Right lobe of liver (tissue), 6 donors: ENCODE measurements around the gene SEH1L. TPM values are rescaled to one million over a fixed set of nuclear protein-coding genes. Genes with fewer than 3 reads are reported as not detected.

Experiments used
- ATAC-seq, 4 donors: fragments of 200-7000 bp; cut with Tn5 transposase; one replicate each; pipeline ENCODE4 v1.9.1; 2020; ENCODE audit warnings: mild to moderate bottlenecking in 4 of 4, moderate library complexity in 4 of 4
- DNase-seq, 3 donors: peaks; one replicate each; pipeline ENCODE4 v3.0.0-alpha.2; 2020
- H3K27ac ChIP-seq, 3 donors: fragments of 200-600 bp; one replicate each; pipeline ENCODE4 v1.8.0; 2022
- H3K27me3 ChIP-seq, 2 donors: fragments of 200-600 bp; one replicate each; pipeline ENCODE4 v1.8.0; 2022
- H3K36me3 ChIP-seq, 4 donors: fragments of 200-600 bp; sonication (generic) in 1 of 4; one replicate each; pipeline versions ENCODE4 v1.5.1 to v1.8.0; 2017 to 2022; ENCODE audit warnings: control low read depth in 1 of 4
- H3K4me1 ChIP-seq, 4 donors: fragments of 200-600 bp; sonication (generic) in 1 of 4; one replicate each; pipeline versions ENCODE4 v1.5.1 to v1.8.0; 2017 to 2022; ENCODE audit warnings: control low read depth in 1 of 4
- H3K4me3 ChIP-seq, 3 donors: fragments of 200-600 bp; one replicate each; pipeline ENCODE4 v1.8.0; 2022
- H3K9me3 ChIP-seq, 4 donors: fragments of 200-600 bp; sonication (generic) in 1 of 4; one replicate each; pipeline versions ENCODE4 v1.5.1 to v1.8.0; 2017 to 2022; ENCODE audit warnings: control low read depth in 1 of 4
- CTCF ChIP-seq, 4 donors: fragments of 200-600 bp in 3 of 4; fragments of 450-650 bp in 1 of 4; IDR thresholded peaks; one replicate each; pipeline versions ENCODE4 v1.5.1 to v1.8.0; 2016 to 2022; ENCODE audit warnings: antibody characterized with exemption in 4 of 4, mild to moderate bottlenecking in 2 of 4
- POLR2A ChIP-seq: fragments of 450-650 bp; IDR thresholded peaks from one replicate; pipeline ENCODE4 v1.6.1; 2017; ENCODE audit warnings: antibody characterized with exemption, mild to moderate bottlenecking
- WGBS: methylation state at CpG from one replicate; pipeline ENCODE4 v1.1.6; 2018; ENCODE audit warnings: low coverage, low lambda C conversion rate; ENCODE audit not compliant: insufficient coverage; ENCODE audit errors: missing lambda C conversion rate; 5-methylcytosine and 5-hydroxymethylcytosine counted together
- intact Hi-C, 2 donors: fragments of 100-400 bp; cut with DNase I; formaldehyde crosslinking; loops; one replicate each; pipeline versions ENCODE4 v1.11.2 to v1.14.1; 2022
- total RNA-seq, 6 experiments: library from RNA; depleted of rRNA in 2 of 6; stranded (reverse); fragments of >200 nt in 2 of 6; fragmentation: NEBNext Ultra II Directional in 3 of 6; extraction: Animal tissue kit (Norgen Biotek cat#: 25700) in 3 of 6; gene quantifications; one replicate each; pipeline versions ENCODE4 v1.1.0 to v1.2.4, GENCODE V29; 2016 to 2023
- donor health status: DM: no; HTN: yes; CAD: no.
- donor health status: DM: no; HTN: no; CAD: no.
- donor health status: DM: no; HTN: no; CAD: no.
- donor health status: DM: no; HTN: yes; CAD: no.
- donor health status: DM: no; HTN: yes; CAD: no.

The SEH1L gene
- total RNA-seq, 6 experiments from 2014 or later, result 14.6 to 30.3 (median 20.9) TPM

- Histone ChIP-seq H3K4me3 (no peak overlapping the region), H3K4me1 (peaks cover 0 to 5% (median 0%) of the 10 kb centered on the region in 4 donors), H3K9me3 (no peaks in the 10 kb centered on the region), H3K27ac (no peak overlapping the region), H3K27me3 (no peaks in the 10 kb centered on the region), H3K36me3 (peaks cover 0 to 38% (median 13%) of the 10 kb centered on the region in 4 donors)
- 92% methylated on average over 2 of the region's 2 CpGs for WGBS
- intact Hi-C loops, result no loop called here
- no peak for TF ChIP-seq POLR2A
- TF ChIP-seq CTCF (IDR thresholded peaks at IDR 0.05), result no peak
- DNase-seq (no peak), ATAC-seq (no peak)
Measured at GRCh38 chr18:12960395-12960794, 12.6 kb downstream of the SEH1L start.

GRCh38 chr18:12960853-12961397 lies 13.1 kb downstream of the SEH1L start:
- no peak for ATAC-seq

DNA sequence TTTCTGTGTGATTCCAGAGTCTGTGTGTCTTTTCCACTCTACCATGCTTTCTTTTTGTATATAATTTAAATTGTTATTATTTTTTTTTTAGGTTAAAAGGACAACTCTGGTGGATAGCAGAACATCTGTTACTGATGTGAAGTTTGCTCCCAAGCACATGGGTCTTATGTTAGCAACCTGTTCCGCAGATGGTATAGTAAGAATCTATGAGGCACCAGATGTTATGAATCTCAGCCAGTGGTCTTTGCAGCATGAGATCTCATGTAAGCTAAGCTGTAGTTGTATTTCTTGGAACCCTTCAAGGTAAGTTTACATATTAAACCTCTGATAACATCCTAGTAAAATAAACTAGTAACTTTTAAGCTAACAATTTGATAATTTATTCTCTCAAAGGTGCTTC lies 15.3 kb downstream of the SEH1L start:
- no peaks in the 10 kb centered on the region for H3K9me3 ChIP-seq
- no peaks in the 10 kb centered on the region for H3K27me3 ChIP-seq
- no peak overlapping the region for H3K27ac ChIP-seq
- H3K4me3 ChIP-seq, result no peak overlapping the region
- no peak for ATAC-seq
- peaks cover 0 to 24% (median 14%) of the 10 kb centered on the region in 4 donors for H3K36me3 ChIP-seq
- TF ChIP-seq POLR2A (no peak), CTCF (IDR thresholded peaks at IDR 0.05) (no peak)
- peaks cover 0 to 5% (median 0%) of the 10 kb centered on the region in 4 donors for H3K4me1 ChIP-seq
- DNase-seq, result no peak
- 70% methylated on average over 1 of the region's 1 CpG for WGBS
- intact Hi-C loops, result no loop called here

More at GRCh38 chr18:12960853-12961397, 13.1 kb downstream of the SEH1L start:
- Histone ChIP-seq H3K36me3 (peaks cover 0 to 33% (median 13%) of the 10 kb centered on the region in 4 donors), H3K27me3 (no peaks in the 10 kb centered on the region), H3K4me3 (no peak overlapping the region), H3K4me1 (peaks cover 0 to 5% (median 0%) of the 10 kb centered on the region in 4 donors), H3K27ac (no peak overlapping the region), H3K9me3 (no peaks in the 10 kb centered on the region)
- no peak for DNase-seq
- 69% methylated on average over 5 of the region's 6 CpGs for WGBS
- TF ChIP-seq POLR2A (no peak), CTCF (IDR thresholded peaks at IDR 0.05) (no peak)
- intact Hi-C loops, result no loop called here

GRCh38 chr18:12968115-12968514 lies 20.3 kb downstream of the SEH1L start:
- DNase-seq (no peak), ATAC-seq (no peak)
- no peaks in the 10 kb centered on the region for H3K27me3 ChIP-seq
- H3K4me3 ChIP-seq, result no peak overlapping the region
- TF ChIP-seq CTCF (IDR thresholded peaks at IDR 0.05), result no peak
- TF ChIP-seq POLR2A, result no peak
- no peaks in the 10 kb centered on the region for H3K4me1 ChIP-seq
- no peak overlapping the region for H3K27ac ChIP-seq
- H3K9me3 ChIP-seq, result no peaks in the 10 kb centered on the region
- intact Hi-C loops, result no loop called here
- WGBS, result 96% methylated on average over 3 of the region's 4 CpGs
- peaks cover 0 to 36% (median 15%) of the 10 kb centered on the region in 4 donors for H3K36me3 ChIP-seq

- no peak overlapping the region for H3K27ac ChIP-seq
- WGBS, result 95% methylated on average over 6 of the region's 6 CpGs
- intact Hi-C loops, result no loop called here
- TF ChIP-seq CTCF (IDR thresholded peaks at IDR 0.05) (no peak), POLR2A (no peak)
- H3K4me3 ChIP-seq, result no peak overlapping the region
- no peak for DNase-seq
- H3K4me1 ChIP-seq, result no peaks in the 10 kb centered on the region
- no peaks in the 10 kb centered on the region for H3K9me3 ChIP-seq
- ATAC-seq, result no peak
- H3K27me3 ChIP-seq, result no peaks in the 10 kb centered on the region
- H3K36me3 ChIP-seq, result peaks cover 0 to 32% (median 11%) of the 10 kb centered on the region in 4 donors
Measured at GRCh38 chr18:12968619-12969018, 20.8 kb downstream of the SEH1L start.
